K562 (cell line): Measurements from ENCODE around the gene SORCS2. TPM values are rescaled to one million over a fixed set of nuclear protein-coding genes. Genes with fewer than 3 reads are reported as not detected.

ENCODE experiments used
- ATAC-seq: fragments of 200-7000 bp; cut with Tn5 transposase; 3 replicates; pipeline ENCODE4 v1.9.1; 2020; ENCODE audit warnings: moderate library complexity
- BruUV-seq: library from RNA; stranded (reverse); fragments of 400-500 nt; replicated peaks from 2 replicates; lab custom pipeline; 2021; lab: Mats Ljungman, UMichigan
- CTCF ChIA-PET: fragments of 300-600 bp; formaldehyde crosslinking; extraction: SDS; loops from one replicate; lab custom pipeline; 2021; ENCODE audit warnings: low intra/inter-chr PET ratio; lab: Yijun Ruan, JAX
- POLR2A ChIA-PET: fragments of 300-600, 350-650 bp; sonication (Branson Sonifier 250); formaldehyde crosslinking; extraction: SDS; loops from one replicate; lab custom pipeline; 2021; ENCODE audit warnings: antibody characterized with exemption, inconsistent platforms; lab: Yijun Ruan, JAX
- DNase-seq, 4 experiments: peaks; one replicate each; pipeline versions ENCODE4 v3.0.0 to v3.0.0-alpha.2; 2011 to 2018; ENCODE audit warnings: low spot score in 3 of 4, mixed read lengths in 3 of 4; ENCODE audit errors: extremely low read depth in 1 of 4
- FAIRE-seq: peaks from 2 replicates; lab custom pipeline; 2011; peaks lifted over from hg19 to GRCh38; lab: Jason Lieb, UNC
- H2AFZ ChIP-seq: 2 replicates; pipeline ENCODE4 v1.6.0; 2011; ENCODE audit warnings: low read depth, low read length, control low read depth, inconsistent platforms
- H3K27ac ChIP-seq: fragments of 200-600 bp; 3 replicates; pipeline ENCODE4 v1.8.0; 2011; ENCODE audit warnings: low read depth, mild to moderate bottlenecking, control low read depth, inconsistent platforms, low read length, moderate library complexity, mixed read lengths; ENCODE audit errors: extremely low read depth
- H3K27me3 ChIP-seq, 2 experiments: fragments of 300-600 bp in 1 of 2; 2 replicates in 1 of 2; 3 replicates in 1 of 2; pipeline versions ENCODE4 v1.6.0 to v1.8.0; 2011; ENCODE audit warnings: inconsistent platforms in 2 of 2, low read length in 2 of 2, mild to moderate bottlenecking in 1 of 2, mixed read lengths in 1 of 2, moderate library complexity in 1 of 2; ENCODE audit not compliant: control insufficient read depth in 2 of 2, insufficient read depth in 2 of 2
- H3K36me3 ChIP-seq: fragments of 300-600 bp; 3 replicates; pipeline ENCODE4 v1.8.0; 2011; ENCODE audit warnings: mild to moderate bottlenecking, low read length, inconsistent platforms; ENCODE audit not compliant: control insufficient read depth, insufficient read depth
- H3K4me1 ChIP-seq, 2 experiments: fragments of 200-600 bp in 1 of 2; replicated peaks in 1 of 2; 2 replicates in 1 of 2; 3 replicates in 1 of 2; pipeline versions ENCODE4 v1.5.1 to v1.8.0; 2011; ENCODE audit warnings: inconsistent platforms in 2 of 2, low read length in 2 of 2, mild to moderate bottlenecking in 1 of 2, mixed read lengths in 1 of 2, moderate library complexity in 1 of 2; ENCODE audit not compliant: control insufficient read depth in 2 of 2, insufficient read depth in 2 of 2
- H3K4me2 ChIP-seq: 2 replicates; pipeline ENCODE4 v1.6.1; 2011; ENCODE audit warnings: low read length, control low read depth, inconsistent platforms, mixed read lengths; ENCODE audit not compliant: insufficient read depth
- H3K4me3 ChIP-seq: fragments of 200-600 bp; sonication (generic), shearing (Covaris generic); 2 replicates; pipeline ENCODE4 v1.5.1; 2016; ENCODE audit warnings: control low read depth, inconsistent platforms
- H3K79me2 ChIP-seq: fragments of 200-600 bp; 3 replicates; pipeline ENCODE4 v1.8.0; 2011; ENCODE audit warnings: low read length, inconsistent platforms; ENCODE audit not compliant: control insufficient read depth, insufficient read depth
- H3K9ac ChIP-seq, 2 experiments: 2 replicates each; pipeline versions ENCODE4 v1.6.0 to v1.6.1; 2011; ENCODE audit warnings: low read depth in 2 of 2, low read length in 2 of 2, control low read depth in 1 of 2, inconsistent platforms in 1 of 2, mild to moderate bottlenecking in 1 of 2, mixed read lengths in 1 of 2; ENCODE audit not compliant: insufficient read depth in 1 of 2
- H3K9me1 ChIP-seq: one replicate; pipeline ENCODE4 v1.6.0; 2011; ENCODE audit warnings: inconsistent platforms, mild to moderate bottlenecking, low read length, moderate library complexity; ENCODE audit not compliant: control insufficient read depth, insufficient read depth
- H3K9me3 ChIP-seq: replicated peaks from 2 replicates; pipeline ENCODE4 v1.5.1; 2011; ENCODE audit warnings: low read depth, low read length, inconsistent platforms; ENCODE audit not compliant: control insufficient read depth, insufficient read depth
- H4K20me1 ChIP-seq: replicated peaks from 2 replicates; pipeline ENCODE4 v1.6.1; 2011; ENCODE audit warnings: low read length, inconsistent platforms, mixed read lengths; ENCODE audit not compliant: control insufficient read depth, insufficient read depth
- BRCA1 ChIP-seq, 2 experiments: fragments of 450-650 bp in 1 of 2; sonication (generic) in 1 of 2; formaldehyde crosslinking in 1 of 2; IDR thresholded peaks; 2 replicates each; pipeline versions ENCODE4 v1.5.0 to v1.6.1; 2017 to 2020; ENCODE audit warnings: mild to moderate bottlenecking in 1 of 2, missing genetic modification reagents in 1 of 2
- EGR1 ChIP-seq: fragments of 450-650 bp; conservative IDR thresholded peaks from 2 replicates; pipeline ENCODE4 v1.6.1; 2017; ENCODE audit warnings: mild to moderate bottlenecking
- HDAC1 ChIP-seq, 2 experiments: fragments of 450-650 bp; IDR thresholded peaks; 2 replicates each; pipeline ENCODE4 v1.6.1; 2016 to 2017; ENCODE audit warnings: inconsistent platforms in 1 of 2, mild to moderate bottlenecking in 1 of 2, moderate library complexity in 1 of 2
- MEIS2 ChIP-seq: fragments of 450-650 bp; IDR thresholded peaks from 2 replicates; pipeline ENCODE4 v1.6.1; 2014; ENCODE audit warnings: mild to moderate bottlenecking; ENCODE audit not compliant: partially characterized antibody
- MTA1 ChIP-seq: fragments of 450-650 bp; IDR thresholded peaks from 2 replicates; pipeline ENCODE4 v1.6.1; 2017; ENCODE audit warnings: borderline replicate concordance
- NCOA4 ChIP-seq: fragments of 450-650 bp; IDR thresholded peaks from 2 replicates; pipeline ENCODE4 v1.6.1; 2018; ENCODE audit warnings: mild to moderate bottlenecking; ENCODE audit not compliant: partially characterized antibody
- NEUROD1 ChIP-seq: fragments of 150-350 bp; IDR thresholded peaks from 2 replicates; pipeline ENCODE4 v1.6.1; 2014; ENCODE audit warnings: borderline replicate concordance, low read length, low read depth; ENCODE audit not compliant: partially characterized antibody
- PCBP2 ChIP-seq: fragments of 200-400 bp; formaldehyde crosslinking; IDR thresholded peaks from 2 replicates; pipeline ENCODE4 v1.6.1; 2018; ENCODE audit warnings: low read length, low read depth, mild to moderate bottlenecking, moderate library complexity; ENCODE audit not compliant: poor library complexity, severe bottlenecking
- PHB ChIP-seq: fragments of 250-450 bp; sonication (Bioruptor Pico); IDR thresholded peaks from 2 replicates; pipeline ENCODE4 v1.5.0; 2021
- SNAPC5 ChIP-seq: fragments of 250-450 bp; sonication (Bioruptor Pico); IDR thresholded peaks from 2 replicates; pipeline ENCODE4 v1.8.0; 2021; ENCODE audit warnings: moderate library complexity, mild to moderate bottlenecking, inconsistent platforms
- SOX6 ChIP-seq: fragments of 450-650 bp; IDR thresholded peaks from 2 replicates; pipeline ENCODE4 v1.6.1; 2014; ENCODE audit warnings: mild to moderate bottlenecking
- ZNF146 ChIP-seq: IDR thresholded peaks from one replicate; pipeline ENCODE4 v1.6.1; 2018; ENCODE audit warnings: missing compliant biosample characterization; ENCODE audit not compliant: unreplicated experiment
- ZNF24 ChIP-seq: fragments of 450-650 bp; IDR thresholded peaks from 2 replicates; pipeline ENCODE4 v1.6.1; 2016
- ZNF830 ChIP-seq: fragments of 250-450 bp; sonication (Bioruptor Pico); IDR thresholded peaks from 2 replicates; pipeline ENCODE4 v1.5.0; 2021; ENCODE audit warnings: mild to moderate bottlenecking
- WGBS: fragments of 100-300 bp; shearing (Covaris generic); methylation state at CpG from one replicate; pipeline ENCODE4 v1.1.6; 2016; ENCODE audit warnings: low coverage, mixed read lengths; ENCODE audit not compliant: insufficient coverage; ENCODE audit errors: missing lambda C conversion rate; 5-methylcytosine and 5-hydroxymethylcytosine counted together
- in situ Hi-C: fragments of 300-500 bp; cut with MboI; formaldehyde crosslinking; loops from 4 replicates; pipeline ENCODE4 v1.15.0; 2018; ENCODE audit warnings: inconsistent platforms, mixed read lengths
- intact Hi-C: fragments of 100-400 bp; cut with micrococcal nuclease; formaldehyde crosslinking; loops from 2 replicates; pipeline ENCODE4 v1.14.2; 2022
- polyA plus RNA-seq, 8 experiments: library from polyadenylated mRNA; depleted of rRNA in 4 of 8; stranded (reverse) in 5 of 8; unstranded in 3 of 8; fragments of >200 nt; fragmentation: Nextera tagmentation in 2 of 8; fragmentation: Illumina TruSeq in 1 of 8; extraction: Ambion mirVana in 2 of 8; extraction: Trizol in 1 of 8; gene quantifications; 2 replicates each; pipeline versions ENCODE4 v1.2.1 to v1.2.3, GENCODE V29; 2011 to 2014; ENCODE audit warnings: inconsistent platforms in 1 of 8, missing spikeins in 1 of 8
- total RNA-seq, 7 experiments: library from RNA; depleted of rRNA in 6 of 7; stranded (reverse); fragments of >200 nt in 6 of 7; fragmentation: Illumina TruSeq in 2 of 7; extraction: Trizol in 2 of 7; gene quantifications; 2 replicates each; pipeline versions ENCODE4 v1.2.1 to v1.2.3, GENCODE V29; 2011 to 2021; ENCODE audit warnings: low replicate concordance in 1 of 7

SORCS2 gene
- total and polyA plus RNA-seq, 9 of the 15 experiments (the other 6 are each of a cell fraction or from before 2014, with no cell fraction given) = not detected

GRCh38 chr4:7436256-7436655 lies 243.9 kb downstream of the SORCS2 start (continued):
- TF ChIP-seq BRCA1 (IDR thresholded peaks at IDR 0.05) = no peak
- TF ChIP-seq BRCA1 (CRISPR knock-in tag; IDR thresholded peaks at IDR 0.05) = no peak
- no peak for TF ChIP-seq ZNF24
- TF ChIP-seq SNAPC5 (CRISPR knock-in tag) = no peak

GRCh38 chr4:7439699-7440098 lies 247.4 kb downstream of the SORCS2 start:
- TF ChIP-seq PHB (CRISPR knock-in tag) (no peak), ZNF830 (CRISPR knock-in tag) (no peak), HDAC1 (IDR thresholded peaks at IDR 0.05) (no peak), SOX6 (no peak), ZNF146 (no peak), MTA1 (no peak), NEUROD1 (no peak), MEIS2 (no peak), EGR1 (no peak), PCBP2 (no peak), NCOA4 (no peak)
- Histone ChIP-seq H3K9me1 (no peaks in the 10 kb centered on the region), H3K4me2 (no peak overlapping the region), H3K27ac (no peak overlapping the region), H3K36me3 (no peaks in the 10 kb centered on the region), H3K4me1 (peaks cover 0 to 2% of the 10 kb centered on the region in 2 experiments; a peak in 2 of 5 replicates), H4K20me1 (0 out of 2 replicates have a peak, but pooled peaks cover 3% of the 10 kb centered on the region), H3K27me3 (peaks cover 0 to 14% of the 10 kb centered on the region in 2 experiments; a peak in 2 of 5 replicates), H3K79me2 (no peaks in the 10 kb centered on the region), H3K4me3 (no peak overlapping the region), H2AFZ (no peak overlapping the region), H3K9me3 (no peaks in the 10 kb centered on the region), H3K9ac (no peak overlapping the region)
- POLR2A ChIA-PET = no interaction called here
- CTCF ChIA-PET = no interaction called here
- DNase-seq = no peak
- no TSS peak for BruUV-seq
- in situ Hi-C loops (no loop called here), intact Hi-C loops (no loop called here)
- FAIRE-seq = no peak
- ATAC-seq = no peak
- whole genome bisulfite sequencing = 0% methylated on average over 2 of the region's 2 CpGs
